H9 (cell line): Measurements from ENCODE around the gene ITPKC. TPM values are rescaled to one million over a fixed set of nuclear protein-coding genes. Genes with fewer than 3 reads are reported as not detected.

Source experiments
- DNase-seq: peaks from one replicate; pipeline ENCODE4 v3.0.0-alpha.2; 2017
- H2AFZ ChIP-seq: one replicate; pipeline ENCODE4 v1.6.1; 2013; ENCODE audit warnings: mild to moderate bottlenecking, low read length, control low read depth, moderate library complexity
- H2AK5ac ChIP-seq: 2 replicates; pipeline ENCODE4 v1.6.1; 2013; ENCODE audit warnings: low read length, control low read depth, mixed read lengths; ENCODE audit not compliant: insufficient read length
- H2BK120ac ChIP-seq: one replicate; pipeline ENCODE4 v1.6.1; 2013; ENCODE audit warnings: low read depth, mild to moderate bottlenecking, low read length, control low read depth, inconsistent platforms; ENCODE audit not compliant: poor library complexity, severe bottlenecking
- H2BK12ac ChIP-seq: 2 replicates; pipeline ENCODE4 v1.6.1; 2013; ENCODE audit warnings: low read length, control low read depth, mixed read lengths, low read depth; ENCODE audit not compliant: insufficient read length
- H2BK15ac ChIP-seq: 2 replicates; pipeline ENCODE4 v1.6.1; 2013; ENCODE audit warnings: low read depth, low read length, control low read depth
- H2BK20ac ChIP-seq: one replicate; pipeline ENCODE4 v1.6.1; 2013; ENCODE audit warnings: low read depth, mild to moderate bottlenecking, low read length, control low read depth, inconsistent platforms; ENCODE audit not compliant: poor library complexity, severe bottlenecking
- H2BK5ac ChIP-seq: 2 replicates; pipeline ENCODE4 v1.6.1; 2013; ENCODE audit warnings: low read length, control low read depth, mixed read lengths; ENCODE audit not compliant: insufficient read length
- H3K14ac ChIP-seq: 2 replicates; pipeline ENCODE4 v1.6.1; 2013; ENCODE audit warnings: low read length, control low read depth; ENCODE audit not compliant: insufficient read depth
- H3K18ac ChIP-seq: 2 replicates; pipeline ENCODE4 v1.6.1; 2013; ENCODE audit warnings: low read depth, mild to moderate bottlenecking, mixed read lengths, low read length, control low read depth; ENCODE audit not compliant: insufficient read length
- H3K23ac ChIP-seq: 2 replicates; pipeline ENCODE4 v1.6.1; 2013; ENCODE audit warnings: low read length, control low read depth, mixed read lengths, low read depth; ENCODE audit not compliant: insufficient read length
- H3K23me2 ChIP-seq: 2 replicates; pipeline ENCODE4 v1.6.1; 2013; ENCODE audit warnings: low read depth, mild to moderate bottlenecking, mixed read lengths, low read length, control low read depth; ENCODE audit not compliant: insufficient read length, poor library complexity, severe bottlenecking
- H3K27ac ChIP-seq: 2 replicates; pipeline ENCODE4 v1.5.1; 2013; ENCODE audit warnings: low read length, control low read depth, mixed read lengths, low read depth; ENCODE audit not compliant: insufficient read length
- H3K27me3 ChIP-seq: 2 replicates; pipeline ENCODE4 v1.6.1; 2013; ENCODE audit warnings: low read length, control low read depth, inconsistent platforms; ENCODE audit not compliant: insufficient read depth
- H3K4ac ChIP-seq: 2 replicates; pipeline ENCODE4 v1.6.1; 2013; ENCODE audit warnings: low read depth, mild to moderate bottlenecking, control low read depth, inconsistent platforms, low read length, moderate library complexity
- H3K4me1 ChIP-seq: 2 replicates; pipeline ENCODE4 v1.6.1; 2013; ENCODE audit warnings: low read length, control low read depth, inconsistent platforms; ENCODE audit not compliant: insufficient read depth
- H3K4me2 ChIP-seq: 2 replicates; pipeline ENCODE4 v1.6.1; 2013; ENCODE audit warnings: low read length, control low read depth, mixed read lengths; ENCODE audit not compliant: insufficient read length, insufficient read depth
- H3K56ac ChIP-seq: 2 replicates; pipeline ENCODE4 v1.6.1; 2013; ENCODE audit warnings: low read depth, mild to moderate bottlenecking, mixed read lengths, low read length, control low read depth; ENCODE audit not compliant: insufficient read length
- H3K79me1 ChIP-seq: 2 replicates; pipeline ENCODE4 v1.6.1; 2013; ENCODE audit warnings: low read depth, mild to moderate bottlenecking, moderate library complexity, low read length, control low read depth, inconsistent platforms; ENCODE audit not compliant: insufficient read depth, poor library complexity, severe bottlenecking
- H3K79me2 ChIP-seq: 2 replicates; pipeline ENCODE4 v1.6.1; 2013; ENCODE audit warnings: low read length, control low read depth, inconsistent platforms; ENCODE audit not compliant: insufficient read depth
- H3K9ac ChIP-seq: 2 replicates; pipeline ENCODE4 v1.6.1; 2013; ENCODE audit warnings: low read length, control low read depth, mixed read lengths; ENCODE audit not compliant: insufficient read length; ENCODE audit errors: extremely low read depth
- H3K9me3 ChIP-seq: one replicate; pipeline ENCODE4 v1.6.1; 2013; ENCODE audit warnings: low read depth, low read length, inconsistent platforms; ENCODE audit not compliant: control insufficient read depth
- H3T11ph ChIP-seq: one replicate; pipeline ENCODE4 v1.6.1; 2013; ENCODE audit warnings: mild to moderate bottlenecking, low read length, control low read depth, inconsistent platforms
- H4K20me1 ChIP-seq: one replicate; pipeline ENCODE4 v1.6.1; 2013; ENCODE audit not compliant: control insufficient read depth, insufficient read length, insufficient read depth
- H4K5ac ChIP-seq: 2 replicates; pipeline ENCODE4 v1.6.1; 2013; ENCODE audit warnings: low read depth, mild to moderate bottlenecking, mixed read lengths, low read length, control low read depth; ENCODE audit not compliant: insufficient read length
- H4K8ac ChIP-seq: replicated peaks from 2 replicates; pipeline ENCODE4 v1.6.1; 2013; ENCODE audit warnings: low read length, control low read depth, mixed read lengths, low read depth; ENCODE audit not compliant: insufficient read length
- H4K91ac ChIP-seq: 2 replicates; pipeline ENCODE4 v1.6.1; 2013; ENCODE audit warnings: low read depth, mild to moderate bottlenecking, moderate library complexity, mixed read lengths, low read length, control low read depth; ENCODE audit not compliant: insufficient read length
- H3K27ac Mint-ChIP-seq, 3 experiments: 2 replicates in 2 of 3; 3 replicates in 1 of 3; pipeline ENCODE4 v1.8.0; 2020 to 2021; ENCODE audit warnings: mixed read lengths in 3 of 3, mild to moderate bottlenecking in 1 of 3, moderate library complexity in 1 of 3
- H3K27me3 Mint-ChIP-seq: 2 replicates; pipeline ENCODE4 v1.8.0; 2021; ENCODE audit warnings: low read depth, mild to moderate bottlenecking, moderate library complexity, mixed read lengths
- H3K36me3 Mint-ChIP-seq, 3 experiments: 2 replicates in 2 of 3; 3 replicates in 1 of 3; pipeline ENCODE4 v1.8.0; 2020 to 2021; ENCODE audit warnings: low read depth in 3 of 3, mixed read lengths in 3 of 3; ENCODE audit not compliant: insufficient read depth in 1 of 3
- H3K4me1 Mint-ChIP-seq, 2 experiments: 2 replicates each; pipeline ENCODE4 v1.8.0; 2020; ENCODE audit warnings: mixed read lengths in 2 of 2
- H3K4me3 Mint-ChIP-seq, 2 experiments: 2 replicates in 1 of 2; 3 replicates in 1 of 2; pipeline ENCODE4 v1.8.0; 2020 to 2021; ENCODE audit warnings: mild to moderate bottlenecking in 2 of 2, mixed read lengths in 2 of 2, moderate library complexity in 1 of 2
- H3K9me3 Mint-ChIP-seq, 2 experiments: 2 replicates in 1 of 2; 3 replicates in 1 of 2; pipeline ENCODE4 v1.8.0; 2020; ENCODE audit warnings: mild to moderate bottlenecking in 2 of 2, mixed read lengths in 2 of 2, moderate library complexity in 1 of 2
- WGBS: extraction: QIAGEN DNeasy Blood & Tissue Kit; methylation state at CpG from one replicate; pipeline ENCODE4 v1.1.7; 2013; ENCODE audit warnings: missing lambda C conversion rate, low lambda C conversion rate, mixed read lengths; ENCODE audit not compliant: insufficient read length; ENCODE audit errors: extremely low coverage; 5-methylcytosine and 5-hydroxymethylcytosine counted together
- total RNA-seq: library from RNA; stranded (reverse); gene quantifications from 2 replicates; pipeline ENCODE4 v1.2.1, GENCODE V29; 2021
- TF ChIP-seq, protein P1 (sequence below): fragments of 200-600 bp; sonication (generic); conservative IDR thresholded peaks from 3 replicates; pipeline ENCODE4 v1.8.0; 2021; ENCODE audit warnings: antibody characterized with exemption, mild to moderate bottlenecking

The ITPKC gene
- total RNA-seq, 1 experiment from 2014 or later = 11.2 TPM

DNA sequence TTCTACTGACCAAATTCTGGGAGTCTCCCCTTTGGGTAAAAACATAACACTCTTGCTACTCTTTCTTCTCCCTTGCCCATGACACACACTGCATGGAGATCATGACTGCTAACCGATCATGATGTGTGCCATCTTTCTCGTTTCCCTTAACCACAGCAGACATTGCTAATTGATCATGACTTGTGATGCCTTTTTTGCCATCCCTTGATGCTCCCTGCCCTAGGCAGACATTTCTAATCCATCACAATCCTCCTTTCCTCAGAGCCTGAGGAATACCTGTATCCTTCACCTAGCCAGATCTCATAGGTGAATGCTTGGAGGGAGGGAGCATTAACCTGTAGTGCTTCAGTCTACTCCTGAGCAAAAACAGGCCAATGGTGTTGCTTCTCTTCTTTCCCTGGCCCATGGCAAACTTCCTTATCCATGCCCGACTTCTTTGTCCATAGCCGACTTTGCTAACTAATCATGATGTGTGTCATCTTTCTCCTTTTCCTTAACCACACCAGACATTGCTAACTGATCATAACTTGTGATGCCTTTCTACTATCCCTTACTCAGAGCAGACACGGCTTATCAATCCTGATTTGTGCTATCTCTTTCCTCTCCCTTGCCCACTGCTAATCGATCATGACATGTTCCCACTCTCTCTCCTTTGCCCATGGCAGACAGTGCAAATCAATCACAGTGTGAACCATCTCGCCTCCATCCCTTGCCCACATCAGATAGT is 44.2 kb upstream of the ITPKC start:
- H3K14ac ChIP-seq = no peak overlapping the region
- no CpG with 5 or more reads among the region's 7 CpGs for WGBS
- H4K20me1 ChIP-seq = no peaks in the 10 kb centered on the region
- no peak overlapping the region for H4K91ac ChIP-seq
- no peaks in the 10 kb centered on the region for H3K27me3 ChIP-seq
- H3K27ac ChIP-seq = no peak overlapping the region
- no peaks in the 10 kb centered on the region for H3K4me1 ChIP-seq
- no peak overlapping the region for H2BK20ac ChIP-seq
- Mint-ChIP-seq H3K27me3 (no peaks in the 10 kb centered on the region; the same call in 1 of the 2 replicates), H3K4me1 (no peaks in the 10 kb centered on the region), H3K36me3 (peaks cover 20 to 48% (median 44%) of the 10 kb centered on the region in 3 experiments), H3K4me3 (no peak overlapping the region), H3K27ac (no peak overlapping the region), H3K9me3 (no peaks in the 10 kb centered on the region)
- no peak overlapping the region for H2AFZ ChIP-seq
- TF ChIP-seq, protein P1, sequence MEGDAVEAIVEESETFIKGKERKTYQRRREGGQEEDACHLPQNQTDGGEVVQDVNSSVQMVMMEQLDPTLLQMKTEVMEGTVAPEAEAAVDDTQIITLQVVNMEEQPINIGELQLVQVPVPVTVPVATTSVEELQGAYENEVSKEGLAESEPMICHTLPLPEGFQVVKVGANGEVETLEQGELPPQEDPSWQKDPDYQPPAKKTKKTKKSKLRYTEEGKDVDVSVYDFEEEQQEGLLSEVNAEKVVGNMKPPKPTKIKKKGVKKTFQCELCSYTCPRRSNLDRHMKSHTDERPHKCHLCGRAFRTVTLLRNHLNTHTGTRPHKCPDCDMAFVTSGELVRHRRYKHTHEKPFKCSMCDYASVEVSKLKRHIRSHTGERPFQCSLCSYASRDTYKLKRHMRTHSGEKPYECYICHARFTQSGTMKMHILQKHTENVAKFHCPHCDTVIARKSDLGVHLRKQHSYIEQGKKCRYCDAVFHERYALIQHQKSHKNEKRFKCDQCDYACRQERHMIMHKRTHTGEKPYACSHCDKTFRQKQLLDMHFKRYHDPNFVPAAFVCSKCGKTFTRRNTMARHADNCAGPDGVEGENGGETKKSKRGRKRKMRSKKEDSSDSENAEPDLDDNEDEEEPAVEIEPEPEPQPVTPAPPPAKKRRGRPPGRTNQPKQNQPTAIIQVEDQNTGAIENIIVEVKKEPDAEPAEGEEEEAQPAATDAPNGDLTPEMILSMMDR = no peak
- no peak overlapping the region for H3K56ac ChIP-seq
- no peaks in the 10 kb centered on the region for H3K79me1 ChIP-seq
- H3K18ac ChIP-seq = no peak overlapping the region
- no peak overlapping the region for H2AK5ac ChIP-seq
- no peak overlapping the region for H3K4me2 ChIP-seq
- H3K79me2 ChIP-seq = no peaks in the 10 kb centered on the region
- H2BK12ac ChIP-seq = no peak overlapping the region
- H3K9ac ChIP-seq = no peak overlapping the region
- H2BK5ac ChIP-seq = no peak overlapping the region
- DNase-seq = no peak
- H4K8ac ChIP-seq = no peak overlapping the region
- H2BK15ac ChIP-seq = no peak overlapping the region
- no peak overlapping the region for H3K23ac ChIP-seq
- H3T11ph ChIP-seq = no peak overlapping the region
- H4K5ac ChIP-seq = no peak overlapping the region
- no peak overlapping the region for H3K4ac ChIP-seq
- no peaks in the 10 kb centered on the region for H3K9me3 ChIP-seq
- H3K23me2 ChIP-seq = no peaks in the 10 kb centered on the region
- H2BK120ac ChIP-seq = no peak overlapping the region
